IMR-90 (cell line): ENCODE data around the gene B3GNT9. TPM values are rescaled to one million over a fixed set of nuclear protein-coding genes. Genes with fewer than 3 reads are reported as not detected.
A peak's percentile ranks its signal among the peaks of the same experiment; 100 is the strongest.

ENCODE experiments used
- ATAC-seq: fragments of 200-7000 bp; cut with Tn5 transposase; 2 replicates; pipeline ENCODE4 v1.9.1; 2020; ENCODE audit warnings: low read depth, mild to moderate bottlenecking, moderate library complexity
- BruUV-seq: library from RNA; stranded (reverse); fragments of 400-500 nt; replicated peaks from 2 replicates; lab custom pipeline; 2021; lab: Mats Ljungman, UMichigan
- CTCF ChIA-PET: fragments of 300-600 bp; formaldehyde crosslinking; extraction: SDS; loops from one replicate; lab custom pipeline; 2021; ENCODE audit warnings: antibody characterized with exemption; lab: Yijun Ruan, JAX
- POLR2A ChIA-PET: fragments of 300-600 bp; sonication (Branson Sonifier 250); formaldehyde crosslinking; loops from one replicate; lab custom pipeline; 2022; ENCODE audit warnings: antibody characterized with exemption; ENCODE audit not compliant: unreplicated experiment; lab: Charles Lee
- DNase-seq: peaks from one replicate; pipeline ENCODE4 v3.0.0; 2013
- H2AFZ ChIP-seq: replicated peaks from 2 replicates; pipeline ENCODE3; 2013; ENCODE audit warnings: low read length, mild to moderate bottlenecking; ENCODE audit not compliant: poor library complexity
- H2AK5ac ChIP-seq: 2 replicates; pipeline ENCODE4 v1.6.1; 2013; ENCODE audit warnings: low read depth, low read length, inconsistent platforms
- H2AK9ac ChIP-seq: replicated peaks from 2 replicates; pipeline ENCODE3; 2013; ENCODE audit warnings: mild to moderate bottlenecking, low read depth, low read length, moderate library complexity; ENCODE audit not compliant: poor library complexity
- H2BK120ac ChIP-seq: 2 replicates; pipeline ENCODE4 v1.6.1; 2013; ENCODE audit warnings: low read depth, low read length, inconsistent platforms
- H2BK15ac ChIP-seq: 3 replicates; pipeline ENCODE4 v1.6.1; 2013; ENCODE audit warnings: low read depth, low read length, inconsistent platforms
- H2BK20ac ChIP-seq: 2 replicates; pipeline ENCODE4 v1.6.1; 2013; ENCODE audit warnings: low read depth, mild to moderate bottlenecking, inconsistent platforms, low read length, moderate library complexity
- H2BK5ac ChIP-seq: 2 replicates; pipeline ENCODE4 v1.6.1; 2013; ENCODE audit warnings: mild to moderate bottlenecking, low read depth, low read length, inconsistent platforms; ENCODE audit not compliant: poor library complexity, severe bottlenecking
- H3K14ac ChIP-seq: replicated peaks from 2 replicates; pipeline ENCODE4 v1.6.1; 2013; ENCODE audit warnings: low read depth, low read length, inconsistent platforms
- H3K18ac ChIP-seq: 2 replicates; pipeline ENCODE4 v1.6.1; 2013; ENCODE audit warnings: low read depth, low read length, control low read depth
- H3K23ac ChIP-seq: 2 replicates; pipeline ENCODE4 v1.6.1; 2013; ENCODE audit warnings: low read depth, low read length, inconsistent platforms
- H3K27ac ChIP-seq: 2 replicates; pipeline ENCODE4 v1.5.1; 2013; ENCODE audit warnings: mild to moderate bottlenecking, control low read depth, low read length; ENCODE audit not compliant: insufficient read depth
- H3K27me3 ChIP-seq: 2 replicates; pipeline ENCODE4 v1.6.1; 2013; ENCODE audit warnings: low read length; ENCODE audit not compliant: control insufficient read depth, insufficient read depth
- H3K36me3 ChIP-seq: 2 replicates; pipeline ENCODE4 v1.6.1; 2013; ENCODE audit warnings: low read length, mixed read lengths; ENCODE audit not compliant: control insufficient read depth, insufficient read depth
- H3K4ac ChIP-seq: 2 replicates; pipeline ENCODE4 v1.6.1; 2013; ENCODE audit warnings: low read depth, low read length, inconsistent platforms
- H3K4me1 ChIP-seq: 2 replicates; pipeline ENCODE4 v1.6.1; 2013; ENCODE audit warnings: low read length, mixed read lengths; ENCODE audit not compliant: control insufficient read depth, insufficient read depth
- H3K4me2 ChIP-seq: 2 replicates; pipeline ENCODE4 v1.6.1; 2013; ENCODE audit warnings: low read depth, mild to moderate bottlenecking, control low read depth, low read length, moderate library complexity
- H3K4me3 ChIP-seq: 2 replicates; pipeline ENCODE4 v1.5.1; 2013; ENCODE audit warnings: low read depth, mild to moderate bottlenecking, control low read depth, low read length, moderate library complexity; ENCODE audit not compliant: insufficient read depth
- H3K56ac ChIP-seq: 2 replicates; pipeline ENCODE4 v1.6.1; 2013; ENCODE audit warnings: low read length, inconsistent platforms; ENCODE audit not compliant: insufficient read depth; ENCODE audit errors: extremely low read depth
- H3K79me1 ChIP-seq, 2 experiments: 2 replicates each; pipeline ENCODE4 v1.6.1; 2013; ENCODE audit warnings: low read length in 2 of 2, inconsistent platforms in 1 of 2, low read depth in 1 of 2
- H3K9ac ChIP-seq: 2 replicates; pipeline ENCODE4 v1.6.1; 2013; ENCODE audit warnings: low read depth, low read length, control low read depth
- H3K9me1 ChIP-seq: 2 replicates; pipeline ENCODE4 v1.6.1; 2013; ENCODE audit warnings: low read length, inconsistent platforms; ENCODE audit not compliant: insufficient read depth
- H3K9me3 ChIP-seq: 2 replicates; pipeline ENCODE4 v1.6.1; 2013; ENCODE audit warnings: low read length; ENCODE audit not compliant: control insufficient read depth, insufficient read depth
- H4K20me1 ChIP-seq: 2 replicates; pipeline ENCODE4 v1.6.1; 2013; ENCODE audit warnings: low read length, inconsistent platforms; ENCODE audit not compliant: insufficient read depth
- H4K5ac ChIP-seq: 2 replicates; pipeline ENCODE4 v1.6.1; 2013; ENCODE audit warnings: mild to moderate bottlenecking, low read depth, low read length, control low read depth
- H4K8ac ChIP-seq, 2 experiments: 2 replicates each; pipeline ENCODE4 v1.6.1; 2013; ENCODE audit warnings: low read depth in 2 of 2, low read length in 2 of 2, control low read depth in 1 of 2, inconsistent platforms in 1 of 2
- H4K91ac ChIP-seq: 2 replicates; pipeline ENCODE4 v1.6.1; 2013; ENCODE audit warnings: low read depth, low read length, inconsistent platforms; ENCODE audit not compliant: insufficient read depth
- CEBPB ChIP-seq: IDR thresholded peaks from 2 replicates; pipeline ENCODE4 v1.6.1; 2012; ENCODE audit warnings: low read depth, low read length, improper control_type of control experiment
- CHD1 ChIP-seq: IDR thresholded peaks from 2 replicates; pipeline ENCODE4 v1.6.1; 2012; ENCODE audit warnings: low read depth, low read length, improper control_type of control experiment
- ELK1 ChIP-seq: fragments of 150-350 bp; IDR thresholded peaks from 2 replicates; pipeline ENCODE4 v1.6.1; 2016; ENCODE audit warnings: low read depth, mild to moderate bottlenecking, low read length, moderate library complexity, borderline replicate concordance
- MAFK ChIP-seq: IDR thresholded peaks from 2 replicates; pipeline ENCODE4 v1.6.1; 2012; ENCODE audit warnings: low read depth, low read length, improper control_type of control experiment
- MAZ ChIP-seq: IDR thresholded peaks from 2 replicates; pipeline ENCODE4 v1.6.1; 2012; ENCODE audit warnings: low read depth, mild to moderate bottlenecking, low read length, improper control_type of control experiment, moderate library complexity, borderline replicate concordance
- RAD21 ChIP-seq: IDR thresholded peaks from 2 replicates; pipeline ENCODE4 v1.6.1; 2012; ENCODE audit warnings: low read length, improper control_type of control experiment
- RFX5 ChIP-seq: IDR thresholded peaks from 2 replicates; pipeline ENCODE4 v1.8.0; 2012; ENCODE audit warnings: low read depth, mild to moderate bottlenecking, low read length, moderate library complexity
- WGBS, 2 experiments: methylation state at CpG; one replicate each; pipeline versions ENCODE4 v1.1.5 to v1.1.7; 2013; ENCODE audit warnings: missing lambda C conversion rate in 2 of 2; ENCODE audit not compliant: insufficient read length in 1 of 2; ENCODE audit errors: extremely low coverage in 2 of 2; 5-methylcytosine and 5-hydroxymethylcytosine counted together
- dilution Hi-C: fragments of 300-500 bp; cut with HindIII; formaldehyde crosslinking; loops from one replicate; pipeline ENCODE4 v1.14.3; 2018; ENCODE audit warnings: low sequenced_read_pairs; ENCODE audit not compliant: unreplicated experiment
- in situ Hi-C: fragments of 300-500 bp; cut with MboI; formaldehyde crosslinking; loops from 3 replicates; pipeline ENCODE4 v1.14.3; 2019; ENCODE audit warnings: low sequenced_read_pairs, inconsistent platforms, mixed read lengths
- intact Hi-C: fragments of 100-400 bp; cut with micrococcal nuclease; formaldehyde crosslinking; loops from 2 replicates; pipeline ENCODE4 v1.10.0; 2022
- polyA plus RNA-seq, 3 experiments: library from polyadenylated mRNA; depleted of rRNA; stranded (reverse); fragments of >200 nt; gene quantifications; 2 replicates each; pipeline ENCODE4 v1.2.3, GENCODE V29; 2012; ENCODE audit warnings: low replicate concordance in 1 of 3
- total RNA-seq: library from RNA; depleted of rRNA; stranded (reverse); fragments of >200 nt; gene quantifications from 2 replicates; pipeline ENCODE4 v1.2.3, GENCODE V29; 2012

B3GNT9 gene
- total and polyA plus RNA-seq, 2 of the 4 experiments (the other 2 are of a cell fraction): 5.0 to 12.0 TPM

- peaks cover 27% of the 10 kb centered on the region for H4K20me1 ChIP-seq
- in situ Hi-C loops: no loop called here
- H4K8ac ChIP-seq: no peak overlapping the region
- ChIA-PET POLR2A (interaction anchor here (0.9 kb wide), 1 partner anchor 29 kb away, joined by 5 read pairs; the partner anchor contains the start of gene TMEM208), CTCF (interaction anchor here (1.1 kb wide), 1 partner anchor 13 kb away, joined by 3 read pairs; no protein-coding TSS in a partner anchor)
- H3K9me1 ChIP-seq: peaks cover 9% of the 10 kb centered on the region
- intact Hi-C loops: no loop called here
- dilution Hi-C loops: no loop called here
- no peak for TF ChIP-seq MAFK
- no peak for TF ChIP-seq RFX5
- no peak for TF ChIP-seq MAZ
- no peak for TF ChIP-seq ELK1
- TF ChIP-seq CEBPB: no peak
- no peak for TF ChIP-seq CHD1
- TF ChIP-seq RAD21: no peak
- WGBS, 2 experiments: 73% methylated on average over 5 of the region's 6 CpGs; no CpG with 5 or more reads in 1 of the 2 experiments
- no peak overlapping the region for H2AFZ ChIP-seq
- H2BK20ac ChIP-seq: no peak overlapping the region
- no peaks in the 10 kb centered on the region for H3K27me3 ChIP-seq
- no peak overlapping the region for H4K5ac ChIP-seq
- no peak overlapping the region for H3K27ac ChIP-seq
- no peak for DNase-seq
- no peak overlapping the region for H3K18ac ChIP-seq
- H3K14ac ChIP-seq: no peak overlapping the region
- no peak overlapping the region for H2BK5ac ChIP-seq
- no peak overlapping the region for H2BK15ac ChIP-seq
- no peak overlapping the region for H2BK120ac ChIP-seq
- no peak for ATAC-seq
- H3K23ac ChIP-seq: no peak overlapping the region
- peak overlapping the region; percentile 70 for H2AK9ac ChIP-seq
- no peaks in the 10 kb centered on the region for H3K9me3 ChIP-seq
- H3K9ac ChIP-seq: no peak overlapping the region
- no peak overlapping the region for H3K4ac ChIP-seq
- no peak overlapping the region for H3K4me3 ChIP-seq
- H3K36me3 ChIP-seq: peaks cover 70% of the 10 kb centered on the region
- H3K56ac ChIP-seq: no peak overlapping the region
- no peak overlapping the region for H3K4me2 ChIP-seq
- H3K4me1 ChIP-seq: peaks cover 7% of the 10 kb centered on the region
- no peak overlapping the region for H2AK5ac ChIP-seq
- H4K91ac ChIP-seq: no peak overlapping the region
- H3K79me1 ChIP-seq: peaks cover 21 to 42% of the 10 kb centered on the region in 2 experiments
- BruUV-seq: no TSS peak
Measured at GRCh38 chr16:67197704-67198103, 46.9 kb upstream of the B3GNT9 start.
